GM20000 (cell line): Measurements from ENCODE around the gene SHC2.
"Not testable (repeated sequence)": the region's sequence is repeated elsewhere in the genome, so short reads cannot be mapped to it uniquely, and the experiment has no call there.

ENCODE experiments used
- DNase-seq: peaks from one replicate; pipeline ENCODE4 v3.0.0; 2012; ENCODE audit warnings: low spot score
- CTCF ChIP-seq: IDR thresholded peaks from 2 replicates; pipeline ENCODE4 v1.5.1; 2012; ENCODE audit warnings: mild to moderate bottlenecking, control low read depth; ENCODE audit errors: extremely low read depth, missing control alignments

SHC2 gene

GRCh38 chr19:389255-389934 is 71.4 kb downstream of the SHC2 start:
- DNase-seq, result no peak
- TF ChIP-seq CTCF, result no peak

- DNase-seq, result no peak
- TF ChIP-seq CTCF, result no peak
Measured at GRCh38 chr19:388691-389090, 72.1 kb downstream of the SHC2 start.

- DNase-seq, result no peak
- TF ChIP-seq CTCF, result no peak
Measured at GRCh38 chr19:387777-388176, 73.1 kb downstream of the SHC2 start.

GRCh38 chr19:386632-387301 is 74.1 kb downstream of the SHC2 start:
- DNase-seq, result not testable (repeated sequence)

GRCh38 chr19:386189-386588 is 74.6 kb downstream of the SHC2 start:
- DNase-seq, result not testable (repeated sequence)

GRCh38 chr19:384799-385169 is 76.0 kb downstream of the SHC2 start:
- no peak for TF ChIP-seq CTCF
- no peak for DNase-seq

- no peak for TF ChIP-seq CTCF
- DNase-seq, result no peak
Measured at GRCh38 chr19:383922-384798, 76.7 kb downstream of the SHC2 start.

- TF ChIP-seq CTCF, result no peak
- DNase-seq, result no peak
Measured at GRCh38 chr19:383040-383439, 77.8 kb downstream of the SHC2 start.

- DNase-seq, result peak; percentile 66
Measured at GRCh38 chr19:382578-382977, 78.3 kb downstream of the SHC2 start.

GRCh38 chr19:381901-382300 is 78.9 kb downstream of the SHC2 start:
- not testable (repeated sequence) for DNase-seq

GRCh38 chr19:380618-381219 is 80.1 kb downstream of the SHC2 start:
- not testable (repeated sequence) for DNase-seq
